ENCODE data around the gene MT1H.

DNA sequence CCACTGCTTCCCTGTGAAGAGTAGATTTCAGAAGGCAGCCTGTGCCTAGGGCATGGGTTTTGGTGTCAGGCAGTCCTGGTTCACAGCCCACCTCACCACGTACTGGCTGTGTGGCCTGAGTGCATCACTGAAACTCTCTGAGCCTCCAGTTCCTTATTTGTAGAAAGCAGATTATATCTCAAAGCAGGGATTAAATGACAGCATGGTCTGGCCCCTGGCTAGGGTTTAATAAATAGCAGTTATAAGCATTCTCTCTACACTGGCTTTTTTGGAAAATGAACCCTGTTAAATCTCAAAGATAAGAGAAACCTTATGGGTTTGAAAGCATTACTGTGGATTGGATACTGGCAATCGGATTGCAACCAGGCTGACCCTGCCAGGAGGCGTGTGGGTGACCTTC lies 40.1 kb upstream of the MT1H start:
- TF ChIP-seq POLR2A (IDR thresholded peaks at IDR 0.05), result no peak
- TF ChIP-seq, protein P1, sequence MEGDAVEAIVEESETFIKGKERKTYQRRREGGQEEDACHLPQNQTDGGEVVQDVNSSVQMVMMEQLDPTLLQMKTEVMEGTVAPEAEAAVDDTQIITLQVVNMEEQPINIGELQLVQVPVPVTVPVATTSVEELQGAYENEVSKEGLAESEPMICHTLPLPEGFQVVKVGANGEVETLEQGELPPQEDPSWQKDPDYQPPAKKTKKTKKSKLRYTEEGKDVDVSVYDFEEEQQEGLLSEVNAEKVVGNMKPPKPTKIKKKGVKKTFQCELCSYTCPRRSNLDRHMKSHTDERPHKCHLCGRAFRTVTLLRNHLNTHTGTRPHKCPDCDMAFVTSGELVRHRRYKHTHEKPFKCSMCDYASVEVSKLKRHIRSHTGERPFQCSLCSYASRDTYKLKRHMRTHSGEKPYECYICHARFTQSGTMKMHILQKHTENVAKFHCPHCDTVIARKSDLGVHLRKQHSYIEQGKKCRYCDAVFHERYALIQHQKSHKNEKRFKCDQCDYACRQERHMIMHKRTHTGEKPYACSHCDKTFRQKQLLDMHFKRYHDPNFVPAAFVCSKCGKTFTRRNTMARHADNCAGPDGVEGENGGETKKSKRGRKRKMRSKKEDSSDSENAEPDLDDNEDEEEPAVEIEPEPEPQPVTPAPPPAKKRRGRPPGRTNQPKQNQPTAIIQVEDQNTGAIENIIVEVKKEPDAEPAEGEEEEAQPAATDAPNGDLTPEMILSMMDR (IDR thresholded peaks at IDR 0.05), result no peak

Data from testis (tissue), 2 donors.